Right atrium auricular region (tissue), 2 donors: Measurements from ENCODE around the gene BLOC1S1. TPM values are rescaled to one million over a fixed set of nuclear protein-coding genes. Genes with fewer than 3 reads are reported as not detected.
A peak's percentile ranks its signal among the peaks of the same experiment; 100 is the strongest.

Experiments used
- DNase-seq: peaks from one replicate; pipeline ENCODE4 v3.0.0-alpha.2; 2019; ENCODE audit warnings: low spot score
- H3K27ac ChIP-seq, 2 donors: fragments of 200-600 bp; sonication (generic); 1 replicate in 1 of 2; 2 replicates in 1 of 2; pipeline ENCODE4 v1.5.1; 2016 to 2019
- H3K27me3 ChIP-seq, 2 donors: fragments of 200-600 bp; sonication (generic); one replicate each; pipeline versions ENCODE4 v1.5.1 to v1.6.0; 2017 to 2019
- H3K36me3 ChIP-seq: fragments of 200-600 bp; sonication (generic); one replicate; pipeline ENCODE4 v1.5.1; 2016
- H3K4me1 ChIP-seq, 2 donors: fragments of 200-600 bp; sonication (generic); one replicate each; pipeline versions ENCODE4 v1.5.1 to v1.6.0; 2017 to 2019
- H3K4me3 ChIP-seq, 2 donors: fragments of 200-600 bp; sonication (generic); 1 replicate in 1 of 2; 2 replicates in 1 of 2; pipeline ENCODE4 v1.5.1; 2017 to 2019; ENCODE audit warnings: mild to moderate bottlenecking in 1 of 2, moderate library complexity in 1 of 2
- H3K9me3 ChIP-seq, 2 donors: fragments of 200-600 bp; sonication (generic); one replicate each; pipeline ENCODE4 v1.5.1; 2019
- CTCF ChIP-seq, 2 donors: fragments of 200-600 bp; sonication (generic); IDR thresholded peaks; one replicate each; pipeline ENCODE4 v1.5.1; 2019; ENCODE audit warnings: antibody characterized with exemption in 2 of 2
- total RNA-seq, 2 donors: library from RNA; depleted of rRNA; stranded (reverse); fragments of >200 nt; gene quantifications; one replicate each; pipeline ENCODE4 v1.1.0, GENCODE V29; 2016

Gene BLOC1S1
- total RNA-seq, 2 donors from 2014 or later = 177 to 187 TPM

- peak overlapping the region; percentile 7 to 29 for H3K27ac ChIP-seq
- H3K4me1 ChIP-seq = peaks cover 0 to 21% of the 10 kb centered on the region in 2 donors
- H3K36me3 ChIP-seq = peaks cover 30% of the 10 kb centered on the region
- H3K4me3 ChIP-seq = peak overlapping the region in 1 of 2 donors; percentile 49
- H3K27me3 ChIP-seq = no peaks in the 10 kb centered on the region
- TF ChIP-seq CTCF (IDR thresholded peaks at IDR 0.05) = no peak
- DNase-seq = no peak
- no peaks in the 10 kb centered on the region for H3K9me3 ChIP-seq
These were observed 31.0 kb upstream of the BLOC1S1 start for GRCh38 chr12:55684761-55685370.

GRCh38 chr12:55685671-55686070 lies 30.2 kb upstream of the BLOC1S1 start:
- Histone ChIP-seq H3K9me3 (no peaks in the 10 kb centered on the region), H3K27ac (no peak overlapping the region), H3K27me3 (no peaks in the 10 kb centered on the region), H3K4me1 (peaks cover 0 to 21% of the 10 kb centered on the region in 2 donors), H3K36me3 (peaks cover 30% of the 10 kb centered on the region), H3K4me3 (no peak overlapping the region)
- TF ChIP-seq CTCF (IDR thresholded peaks at IDR 0.05) = no peak
- DNase-seq = no peak

- TF ChIP-seq CTCF (IDR thresholded peaks at IDR 0.05) = no peak
- Histone ChIP-seq H3K4me1 (peaks cover 0 to 15% of the 10 kb centered on the region in 2 donors), H3K27me3 (no peaks in the 10 kb centered on the region), H3K4me3 (no peak overlapping the region), H3K9me3 (no peaks in the 10 kb centered on the region), H3K36me3 (peaks cover 31% of the 10 kb centered on the region), H3K27ac (no peak overlapping the region)
- no peak for DNase-seq
These were observed 29.4 kb upstream of the BLOC1S1 start for GRCh38 chr12:55686366-55687010.

GRCh38 chr12:55687746-55688145 lies 28.1 kb upstream of the BLOC1S1 start:
- TF ChIP-seq CTCF (IDR thresholded peaks at IDR 0.05) = no peak
- peaks cover 43% of the 10 kb centered on the region for H3K36me3 ChIP-seq
- H3K9me3 ChIP-seq = no peaks in the 10 kb centered on the region
- H3K27ac ChIP-seq = no peak overlapping the region
- H3K4me3 ChIP-seq = no peak overlapping the region
- H3K27me3 ChIP-seq = no peaks in the 10 kb centered on the region
- peaks cover 0 to 7% of the 10 kb centered on the region in 2 donors for H3K4me1 ChIP-seq
- no peak for DNase-seq

GRCh38 chr12:55688716-55689655 lies 26.9 kb upstream of the BLOC1S1 start:
- no peak for TF ChIP-seq CTCF (IDR thresholded peaks at IDR 0.05)
- Histone ChIP-seq H3K27ac (no peak overlapping the region), H3K9me3 (no peaks in the 10 kb centered on the region)

More at GRCh38 chr12:55688716-55689655, 26.9 kb upstream of the BLOC1S1 start:
- Histone ChIP-seq H3K36me3 (peaks cover 56% of the 10 kb centered on the region), H3K4me1 (peaks cover 0 to 6% of the 10 kb centered on the region in 2 donors), H3K4me3 (no peak overlapping the region), H3K27me3 (no peaks in the 10 kb centered on the region)
- no peak for DNase-seq
